Activated CD4-positive, CD25-positive, alpha-beta regulatory T cell treated with anti-CD3 and anti-CD28 coated beads, Interleukin-2, amount 50 U/mL, for 24 hours (primary cell): ENCODE data around the gene GRK5.
"Not testable (repeated sequence)": the region's sequence is repeated elsewhere in the genome, so short reads cannot be mapped to it uniquely, and the experiment has no call there.

Experiments used
- ATAC-seq, 2 donors: fragments of 150-1000 bp; cut with Tn5 transposase; one replicate each; pipeline ENCODE4 v1.10.0; 2021; ENCODE audit warnings: mild to moderate bottlenecking in 1 of 2, moderate library complexity in 1 of 2

GRK5 gene

DNA sequence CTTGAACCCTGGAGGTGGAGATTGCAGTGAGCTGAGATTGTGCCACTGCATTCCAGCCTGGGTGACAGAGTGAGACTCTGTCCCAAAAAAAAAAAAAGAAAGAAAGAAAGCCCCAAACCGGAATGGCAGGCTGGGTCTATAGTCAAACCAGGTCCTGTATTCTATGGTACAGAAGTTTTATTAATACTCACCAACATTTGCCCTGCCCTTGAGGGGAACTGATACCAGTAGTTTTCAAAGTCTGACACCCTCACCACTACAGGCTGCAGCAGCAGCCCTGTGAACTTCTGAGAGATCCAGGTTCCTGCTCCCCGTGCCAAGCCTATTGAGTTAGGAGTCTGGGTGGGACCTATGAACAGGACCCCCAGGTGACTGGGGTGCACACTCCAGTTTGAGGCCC is 254.6 kb downstream of the GRK5 start:
- peak in 1 of 2 donors; percentile 29 for ATAC-seq

DNA sequence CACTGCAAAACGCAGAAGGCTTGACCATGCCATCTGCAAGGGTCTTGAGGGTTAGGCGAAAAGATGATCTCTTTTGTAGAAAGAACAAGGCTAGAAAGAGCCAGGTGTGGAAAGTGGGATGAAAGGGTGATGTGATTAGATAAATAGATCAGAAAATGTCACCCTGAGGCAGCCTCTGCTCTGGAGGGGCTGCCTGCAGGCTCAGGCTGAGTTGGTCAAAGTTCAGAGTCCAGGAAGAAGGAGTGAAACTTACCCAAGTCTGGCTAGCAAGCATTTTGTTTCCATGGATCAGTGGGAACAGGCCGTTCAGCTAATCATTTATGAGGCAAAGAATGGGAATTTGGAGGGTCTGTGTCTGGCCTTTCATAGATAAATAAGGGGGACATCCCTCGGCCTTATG is 255.4 kb downstream of the GRK5 start:
- ATAC-seq, result no peak

DNA sequence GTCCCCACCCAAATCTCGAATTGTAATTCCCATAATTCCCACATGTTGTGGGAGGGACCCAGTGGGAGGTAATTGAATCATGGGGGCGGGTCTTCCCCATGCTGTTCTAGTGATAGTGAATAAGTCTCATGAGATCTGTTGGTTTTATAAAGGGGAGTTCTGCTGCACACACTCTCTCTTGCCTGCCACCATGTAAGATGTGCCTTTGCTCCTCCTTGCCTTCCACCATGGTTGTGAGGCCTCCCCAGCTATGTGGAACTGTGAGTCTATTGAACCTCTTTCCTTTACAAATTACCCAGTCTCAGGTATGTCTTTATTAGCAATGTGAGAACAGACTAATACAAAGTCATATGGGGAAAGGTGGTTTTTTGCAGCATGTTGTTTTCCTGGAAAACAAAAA is 255.8 kb downstream of the GRK5 start:
- not testable (repeated sequence) for ATAC-seq

DNA sequence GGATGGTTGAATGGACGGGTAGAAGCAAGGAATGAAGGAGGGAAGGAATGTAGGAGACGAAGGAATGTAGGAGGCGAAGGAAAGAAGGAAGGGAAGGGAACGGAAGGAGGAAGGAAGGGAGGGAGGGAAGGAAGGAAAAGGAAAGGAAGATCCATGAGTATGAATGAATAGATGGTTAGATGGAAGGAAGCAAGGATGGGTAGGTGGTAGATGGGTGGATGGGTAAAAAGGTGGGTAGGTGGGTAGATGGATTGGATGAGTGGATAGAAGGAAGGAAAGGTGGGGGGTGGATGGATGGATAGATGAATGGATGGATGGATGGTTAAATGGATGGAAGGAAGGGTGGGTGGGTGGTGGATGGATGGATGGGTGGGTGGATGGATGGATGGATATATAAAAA is 257.7 kb downstream of the GRK5 start:
- ATAC-seq, result no peak

DNA sequence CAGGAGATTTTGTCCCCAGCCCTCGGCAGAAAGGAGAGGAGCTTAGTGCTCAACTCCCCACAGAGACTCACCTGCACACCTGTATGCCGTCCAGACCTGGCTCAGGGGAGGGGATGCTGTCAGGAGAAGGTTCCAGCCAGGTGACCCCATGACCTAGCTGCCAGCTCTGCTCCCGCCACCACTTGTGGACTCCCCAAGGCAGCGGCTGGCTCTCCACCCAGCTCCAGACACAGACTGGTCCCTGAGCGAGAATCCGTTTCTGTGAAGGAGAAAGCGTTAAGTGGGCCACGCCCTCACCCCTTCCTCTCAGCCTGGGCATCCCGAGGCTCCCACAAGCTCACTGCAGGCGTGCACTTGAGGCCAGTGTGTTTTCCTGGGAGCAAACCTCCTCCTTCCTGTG is 258.7 kb downstream of the GRK5 start:
- ATAC-seq, result no peak

DNA sequence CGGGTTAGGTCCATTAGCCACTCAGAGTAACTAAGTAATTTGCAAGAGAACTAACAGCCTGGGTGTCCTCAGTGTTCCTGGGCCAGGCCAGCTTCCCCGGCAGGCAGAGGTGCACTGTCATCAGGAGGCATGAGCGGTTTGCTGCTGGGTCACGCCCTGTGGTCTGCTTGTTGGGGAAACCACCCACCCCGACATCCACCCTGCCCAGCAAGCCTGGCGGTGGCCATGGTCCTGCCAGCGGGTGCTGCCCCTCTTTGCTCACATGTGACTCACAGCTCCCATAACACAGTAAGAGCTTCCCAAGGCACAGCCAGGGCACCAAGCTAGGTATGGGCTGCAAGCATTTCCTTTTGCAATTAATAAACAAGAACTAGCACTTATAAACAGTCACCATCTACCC is 259.3 kb downstream of the GRK5 start:
- ATAC-seq, result peak in 1 of 2 donors; percentile 69

DNA sequence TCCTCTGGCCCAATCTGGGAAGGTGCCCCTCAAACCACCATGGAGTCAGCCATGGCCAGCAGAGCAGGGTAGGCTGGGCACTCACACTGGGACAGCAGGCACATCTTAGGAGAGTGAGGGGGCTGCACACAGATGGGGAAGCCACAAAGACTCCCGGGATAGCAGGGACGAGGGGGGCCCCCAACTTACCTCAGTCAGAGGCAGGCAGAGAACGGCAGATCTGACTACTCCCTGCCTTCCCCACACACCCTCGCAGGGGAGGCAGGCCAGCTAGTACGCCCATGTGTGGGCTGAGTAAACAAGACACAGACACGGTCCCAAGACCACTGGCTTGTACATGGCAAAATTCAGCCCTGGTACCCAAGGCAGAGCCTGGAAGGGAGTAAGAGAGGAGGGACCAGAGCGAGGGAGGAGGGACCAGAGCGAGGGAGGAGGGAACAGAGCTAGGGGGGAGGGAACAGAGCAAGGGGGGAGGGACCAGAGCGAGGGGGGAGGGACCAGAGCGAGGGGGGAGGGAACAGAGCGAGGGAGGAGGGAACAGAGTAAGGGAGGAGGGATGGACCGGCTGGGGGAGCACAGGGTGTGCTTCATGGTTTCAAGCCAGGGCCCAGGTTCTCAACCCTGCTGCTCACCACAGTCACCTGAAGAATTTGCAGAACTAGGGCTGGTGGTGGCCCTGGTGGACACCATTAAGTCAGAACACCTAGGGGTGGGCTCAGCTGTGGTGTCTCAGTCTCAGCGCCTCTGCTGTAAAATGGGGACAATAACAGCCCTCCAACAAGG is 261.4 kb downstream of the GRK5 start:
- no peak for ATAC-seq

DNA sequence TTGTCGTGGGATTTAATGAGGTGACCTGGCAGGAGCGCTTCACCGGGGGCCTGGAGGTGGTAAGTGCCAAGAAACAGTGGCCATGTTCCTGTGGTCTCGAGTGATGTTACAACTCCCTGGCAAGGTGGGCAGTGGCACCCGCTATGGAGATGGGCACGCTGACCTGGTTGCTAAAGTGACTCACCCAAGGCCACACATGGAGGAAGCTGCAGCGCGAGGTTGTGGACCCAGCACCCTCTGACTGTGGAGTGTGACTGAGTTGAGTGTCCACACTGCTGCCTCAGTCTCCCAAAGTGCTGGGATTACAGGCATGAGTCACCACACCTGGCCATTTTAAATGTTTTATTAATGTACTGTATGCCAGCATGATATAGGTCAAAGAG is 261.9 kb downstream of the GRK5 start:
- ATAC-seq, result no peak

DNA sequence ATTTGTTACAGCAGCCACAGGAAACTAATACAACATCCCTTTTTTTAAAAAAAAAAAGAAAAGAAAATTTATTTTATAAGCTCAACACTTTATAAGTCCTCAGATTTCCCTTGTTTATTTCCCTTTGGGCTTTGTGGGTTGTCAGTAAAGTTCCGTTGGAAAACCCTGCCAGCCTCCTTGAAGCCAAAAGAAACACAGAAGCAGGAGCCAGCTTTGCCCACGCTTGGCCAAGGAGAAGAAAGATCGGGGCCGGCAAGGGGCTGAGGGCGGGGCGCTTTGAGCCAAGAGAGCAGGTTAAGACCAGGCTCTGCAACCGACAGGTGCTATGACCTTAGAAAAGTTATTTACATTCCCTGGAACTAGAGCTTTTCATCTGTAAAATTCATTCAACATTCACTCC is 262.5 kb downstream of the GRK5 start:
- no peak for ATAC-seq

DNA sequence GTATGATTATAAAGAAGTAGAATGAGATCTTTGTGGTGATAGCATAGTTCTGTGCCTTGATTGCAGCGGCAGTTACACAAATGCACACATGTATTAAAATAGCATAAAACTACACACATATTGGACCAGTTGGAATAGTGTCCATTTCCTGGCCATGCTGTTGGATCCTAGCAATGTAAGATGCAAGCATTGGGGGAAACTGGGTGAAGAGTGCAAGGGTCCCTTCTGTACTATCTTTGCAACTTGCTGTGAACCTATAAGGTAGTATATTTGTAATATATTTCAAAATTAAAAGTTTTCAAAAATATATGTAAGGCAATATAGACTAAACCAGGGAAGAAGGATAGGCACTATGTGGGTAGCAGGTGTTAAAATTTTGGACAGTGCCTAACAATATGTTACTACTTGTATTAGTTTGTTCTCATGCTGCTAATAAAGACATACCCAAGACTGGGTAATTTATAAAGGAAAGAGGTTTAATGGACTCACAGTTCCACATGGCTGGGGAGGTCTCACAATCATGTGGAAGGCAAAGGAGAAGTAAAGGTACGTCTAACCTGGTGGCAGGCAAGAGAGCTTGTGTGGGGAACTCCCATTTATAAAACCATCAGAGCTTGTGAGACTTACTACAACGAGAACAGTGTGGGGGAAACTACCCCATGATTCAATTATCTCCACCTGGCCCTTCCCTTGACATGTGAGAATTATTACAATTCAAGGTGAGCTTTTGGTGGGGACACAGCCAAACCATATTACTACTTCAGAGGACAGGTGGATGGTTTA is 263.7 kb downstream of the GRK5 start:
- no peak for ATAC-seq

DNA sequence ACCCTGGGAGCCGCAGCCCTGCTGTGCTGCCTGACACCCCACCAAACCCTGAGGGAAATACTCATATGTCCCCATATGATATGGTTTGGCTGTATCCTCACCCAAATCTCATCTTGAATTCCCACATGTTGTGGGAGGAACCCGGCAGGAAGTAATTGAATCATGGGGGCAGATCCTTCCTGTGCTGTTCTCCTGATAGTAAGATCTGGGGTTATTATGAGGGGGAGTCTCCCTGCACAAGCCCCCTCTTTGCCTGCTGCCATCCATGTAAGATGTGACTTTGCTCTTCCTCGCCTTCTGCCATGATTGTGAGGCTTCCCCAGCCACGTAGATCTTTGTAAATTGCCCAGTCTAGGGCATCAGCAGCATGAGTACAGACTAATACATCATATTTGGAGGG is 266.4 kb downstream of the GRK5 start:
- no peak for ATAC-seq

DNA sequence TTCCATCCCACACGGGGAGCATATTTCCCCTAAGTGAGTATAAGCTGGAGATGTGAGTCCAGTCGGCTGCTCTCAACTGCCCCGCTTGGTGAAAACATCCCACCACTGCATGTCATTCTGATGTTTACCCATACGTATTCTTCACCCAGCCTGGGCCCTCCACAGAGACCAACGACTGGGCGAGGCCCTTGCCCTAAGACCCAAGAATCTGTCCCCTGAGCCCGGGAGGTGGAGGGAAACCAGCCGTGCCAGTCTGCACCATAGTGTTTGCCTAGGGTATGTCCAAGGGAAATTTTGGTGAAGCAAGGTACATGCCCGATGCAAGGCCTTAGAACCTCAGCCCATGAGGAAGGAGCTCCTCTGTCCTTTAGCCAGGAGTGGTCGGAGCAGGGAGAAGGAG is 267.2 kb downstream of the GRK5 start:
- ATAC-seq, result no peak

DNA sequence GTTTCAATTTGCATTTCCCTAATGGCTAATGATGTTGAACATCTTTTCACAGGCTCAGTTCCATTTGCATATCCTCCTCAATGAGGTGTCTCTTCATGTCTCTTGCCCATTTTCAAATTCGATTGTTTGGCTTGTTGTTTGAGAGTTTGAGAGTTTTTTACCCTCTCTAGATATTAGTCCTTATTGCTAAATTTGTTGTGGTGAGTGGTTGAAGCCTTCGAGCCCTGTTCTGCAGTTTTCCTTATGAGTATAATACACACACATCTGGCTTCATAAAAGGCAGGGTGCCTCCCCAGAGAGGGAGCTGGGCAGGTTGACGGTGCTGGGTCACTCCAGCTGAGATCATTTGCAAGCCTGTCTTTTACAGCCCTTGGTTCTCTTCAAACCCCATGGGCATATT is 270.1 kb downstream of the GRK5 start:
- ATAC-seq, result peak in 1 of 2 donors; percentile 56

DNA sequence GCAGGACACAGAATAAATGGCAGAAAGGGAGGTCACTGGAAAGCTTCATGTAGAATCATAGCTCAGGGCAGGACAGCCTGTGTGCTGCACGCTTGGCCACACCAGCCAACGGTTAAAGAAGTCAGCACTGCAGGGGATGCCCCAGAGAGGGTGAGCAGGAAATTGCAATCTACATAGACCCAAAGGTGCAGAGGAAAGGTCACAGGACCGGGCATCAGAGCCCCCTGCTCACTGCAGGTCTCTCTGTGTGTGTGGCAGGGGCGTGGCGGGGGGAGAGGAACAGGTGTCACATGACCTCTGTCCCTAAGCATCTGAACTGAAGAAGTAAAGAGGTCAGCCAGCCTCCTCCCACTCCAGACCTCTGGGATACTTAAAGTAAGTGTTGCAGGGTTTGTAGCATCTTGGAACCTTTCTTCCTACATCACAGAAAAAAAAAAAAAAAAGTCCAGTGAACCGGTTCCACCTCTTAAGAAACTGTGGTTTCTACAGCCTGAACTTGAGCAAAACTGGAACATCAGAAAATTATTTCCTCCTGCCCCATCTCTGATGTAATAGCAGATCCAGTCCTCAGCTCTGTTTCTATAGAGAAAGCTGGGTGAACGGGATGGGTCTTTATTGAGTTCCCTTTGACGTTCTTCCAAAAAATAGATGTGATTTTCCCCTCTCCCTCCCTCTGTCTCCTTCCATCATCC is 270.9 kb downstream of the GRK5 start:
- ATAC-seq, result peak; percentile 56 to 85

DNA sequence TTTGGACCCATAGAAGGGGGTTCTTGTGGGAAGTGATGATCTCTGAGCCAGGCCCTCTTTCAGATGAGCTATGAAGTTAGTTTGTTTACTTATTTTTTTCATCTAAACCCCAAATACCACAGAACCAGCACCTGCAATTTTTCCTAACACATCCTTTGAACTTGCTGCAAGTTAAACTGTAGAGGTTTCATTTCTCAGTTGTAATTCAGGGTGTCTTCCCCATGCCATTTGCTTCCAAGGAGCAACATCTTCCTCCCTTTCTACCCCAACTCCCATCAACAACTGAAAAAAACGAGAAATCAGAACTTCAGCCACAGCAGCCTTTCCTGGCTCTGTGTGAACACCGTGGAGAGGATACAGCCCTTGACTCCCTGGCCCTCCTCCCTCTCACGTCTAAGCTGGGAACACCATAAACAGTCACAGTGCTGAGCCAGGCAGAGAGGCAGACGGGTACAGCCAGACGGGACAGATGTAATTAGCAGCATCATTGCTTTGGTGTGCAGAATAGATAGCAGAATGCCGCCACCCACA is 271.5 kb downstream of the GRK5 start:
- no peak for ATAC-seq

DNA sequence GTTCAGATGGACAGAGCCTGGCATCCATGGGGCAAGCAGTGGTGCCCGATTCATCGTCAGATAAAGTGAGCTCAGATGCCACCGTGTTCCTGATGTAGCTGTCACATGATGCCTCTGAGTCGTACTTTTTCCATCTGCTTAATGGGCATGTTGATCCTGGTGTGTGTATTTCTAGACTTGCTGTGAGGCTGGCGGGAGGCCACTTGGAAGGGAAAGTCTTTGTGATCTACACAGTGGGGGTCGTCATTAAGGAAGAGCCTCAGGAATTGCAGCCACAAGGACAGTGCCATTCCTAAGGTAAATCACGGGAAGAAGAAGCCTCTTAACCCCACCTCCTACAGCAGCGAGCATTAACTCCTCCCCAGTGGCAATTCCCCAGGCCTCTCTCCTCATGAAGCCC is 272.2 kb downstream of the GRK5 start:
- ATAC-seq, result no peak

DNA sequence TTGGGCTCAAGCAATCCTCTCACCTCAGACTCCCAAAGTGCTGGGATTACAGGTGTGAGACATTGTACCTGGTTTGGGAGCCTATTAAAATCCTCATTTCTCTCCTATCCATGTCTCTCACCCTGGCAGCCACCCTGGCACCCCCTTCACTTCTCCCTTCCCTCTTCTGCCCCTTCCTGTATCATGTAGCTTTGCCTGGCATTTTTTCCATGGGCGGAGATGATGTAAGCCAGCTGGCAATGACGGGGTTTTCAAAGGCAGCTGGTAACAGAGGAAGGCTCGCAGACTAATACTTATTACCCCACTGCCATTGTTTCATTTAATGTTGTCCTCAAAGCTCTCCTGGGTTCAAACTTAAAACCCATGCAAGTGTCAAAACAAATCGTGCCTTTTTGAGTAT is 273.3 kb downstream of the GRK5 start:
- ATAC-seq, result no peak

DNA sequence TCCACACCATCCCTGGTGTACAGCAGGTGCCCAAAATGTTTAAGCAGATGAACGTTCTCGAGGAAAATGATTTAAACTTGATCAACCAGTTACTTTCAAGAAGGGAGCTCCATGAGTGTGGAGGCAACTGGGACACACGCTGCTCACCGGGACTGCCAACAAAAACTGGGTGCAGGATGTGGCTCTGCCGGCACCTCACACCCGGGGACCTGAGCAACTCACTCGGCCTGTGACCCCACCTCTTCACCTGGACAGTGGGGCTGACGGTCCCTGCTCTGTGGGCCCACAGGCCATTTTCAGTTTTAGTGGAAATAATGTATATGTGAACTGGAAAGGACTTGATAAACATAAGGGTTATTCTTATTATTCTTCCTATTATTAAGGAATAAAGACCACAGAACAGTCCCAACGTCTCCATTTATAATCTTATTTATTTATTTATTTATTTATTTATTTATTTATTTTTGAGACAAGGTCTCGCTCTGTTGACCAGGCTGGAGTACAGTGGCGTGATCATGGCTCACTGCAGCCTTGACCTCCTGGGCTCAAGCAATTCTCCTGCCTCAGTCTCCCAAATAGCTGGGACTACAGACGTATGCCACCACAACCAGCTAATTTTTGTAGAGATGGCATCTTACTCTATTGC is 274.5 kb downstream of the GRK5 start:
- ATAC-seq, result no peak

DNA sequence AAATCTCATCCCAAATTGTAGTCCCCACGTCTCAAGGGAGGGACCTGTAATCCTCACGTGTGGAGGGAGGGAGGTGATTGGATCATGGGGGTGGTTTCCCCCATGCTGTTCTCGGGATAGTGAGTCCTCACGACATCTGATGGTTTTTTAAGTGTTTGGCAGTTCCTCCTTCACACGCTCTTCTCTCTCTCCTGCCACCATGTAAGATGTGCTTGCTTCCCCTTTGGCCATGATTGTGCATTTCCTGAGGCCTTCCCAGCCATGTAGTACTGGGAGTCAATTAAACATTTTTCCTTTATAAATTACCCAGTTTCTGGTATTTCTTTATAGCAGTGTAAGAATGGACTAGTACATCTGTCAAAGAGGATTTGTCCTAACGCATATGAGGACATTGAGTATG is 275.6 kb downstream of the GRK5 start:
- ATAC-seq, result no peak

DNA sequence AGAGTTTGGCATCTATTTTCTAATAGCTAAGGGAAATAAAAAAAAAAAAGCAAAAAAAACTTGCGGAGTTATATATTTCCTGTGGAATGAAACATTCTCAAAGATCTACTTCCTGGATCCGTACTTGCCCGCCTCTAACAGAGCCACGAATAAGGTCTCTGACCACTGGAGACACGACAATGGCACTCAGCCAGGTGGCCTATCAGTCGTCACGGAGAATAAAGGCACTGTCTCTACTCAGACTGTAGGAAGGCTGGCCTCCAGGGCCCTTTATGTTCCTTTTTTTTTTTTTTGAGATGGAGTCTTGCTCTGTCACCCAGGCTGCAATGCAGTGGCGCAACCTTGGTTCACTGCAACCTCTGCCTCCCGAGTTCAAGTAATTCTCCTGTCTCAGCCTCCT is 276.5 kb downstream of the GRK5 start:
- no peak for ATAC-seq

DNA sequence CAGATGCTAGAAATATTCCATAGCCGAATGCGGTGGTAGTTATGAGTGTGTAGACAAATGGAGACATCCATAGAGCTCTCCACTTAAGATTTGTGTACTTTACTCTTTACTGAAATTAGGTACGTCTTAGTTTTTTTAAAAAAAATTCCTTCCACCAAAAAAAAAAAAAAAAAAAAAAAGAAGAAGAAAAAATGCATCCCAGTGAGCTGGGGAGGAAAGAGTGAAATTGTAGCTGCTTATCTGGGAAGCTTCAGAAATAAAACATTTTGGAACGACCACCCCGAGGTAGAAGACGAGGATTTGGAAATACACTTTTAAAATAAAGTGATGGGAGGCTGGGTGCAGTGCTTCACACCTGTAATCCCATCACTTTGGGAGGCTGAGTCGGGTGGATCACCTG is 281.3 kb downstream of the GRK5 start:
- no peak for ATAC-seq

DNA sequence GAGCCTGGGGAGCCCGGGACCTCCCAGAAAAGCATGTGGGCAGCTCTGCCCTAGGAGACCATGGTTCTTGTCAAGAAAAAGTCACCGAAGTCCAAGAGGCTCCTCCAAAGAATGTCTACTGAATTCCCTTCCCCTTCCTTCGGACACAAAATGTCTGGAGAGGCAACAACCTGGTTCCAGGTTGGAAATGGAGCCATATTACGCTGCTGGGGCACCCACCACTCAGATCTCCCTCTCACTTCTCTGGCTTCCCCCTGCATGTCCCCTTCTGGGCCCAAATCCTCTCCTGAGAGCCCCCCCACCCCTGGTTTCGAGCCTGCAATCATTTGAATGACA is 282.6 kb downstream of the GRK5 start:
- ATAC-seq, result no peak
